ENCODE data around the gene AP1S2. TPM values are rescaled to one million over a fixed set of nuclear protein-coding genes. Genes with fewer than 3 reads are reported as not detected.

AP1S2 gene
- total and polyA plus RNA-seq, 2 of the 8 experiments (the other 6 are each of a cell fraction or from before 2014, with no cell fraction given), result 88.2 to 237 TPM

DNA sequence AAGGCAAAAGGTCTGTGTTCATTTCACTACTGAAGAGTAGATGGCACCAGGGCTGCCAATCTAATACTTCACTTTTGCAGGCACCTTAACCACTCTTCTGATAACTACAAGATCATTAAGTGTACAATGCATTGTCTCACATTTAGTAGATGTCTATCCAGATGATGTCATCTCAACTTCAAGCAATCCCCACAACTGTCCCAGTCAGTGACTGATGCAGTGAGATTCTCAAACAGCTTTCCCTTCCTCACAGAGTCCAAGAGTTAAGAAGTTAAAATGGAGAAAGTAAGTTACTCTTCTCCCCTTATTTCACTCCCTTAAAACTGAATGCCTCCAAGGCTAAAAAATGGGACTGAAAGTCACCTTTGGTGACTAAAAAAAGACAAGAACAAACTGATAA, 10.7 kb downstream of the AP1S2 start:
- Histone ChIP-seq H3K4ac (replicated peaks; ENCODE audit: insufficient read length, low read depth, low read length) (no peak overlapping the region), H2BK12ac (ENCODE audit: low read depth, low read length) (no peak overlapping the region), H3K9me3 (ENCODE audit: insufficient read depth in 2 of 2, low read depth in 1 of 2, low read length in 1 of 2) (no peaks in the 10 kb centered on the region), H4K91ac (replicated peaks; ENCODE audit: insufficient read length, low read length) (no peak overlapping the region), H3K79me2 (ENCODE audit: control insufficient read depth in 1 of 2, insufficient read depth in 2 of 2, low read length in 2 of 2) (peaks cover 3 to 95% of the 10 kb centered on the region in 2 experiments; a peak in 3 of 4 replicates), H2BK20ac (ENCODE audit: low read length) (no peak overlapping the region), H4K20me1 (replicated peaks in 1 of 2; ENCODE audit: control insufficient read depth in 1 of 2, insufficient read depth in 2 of 2, low read length in 2 of 2) (peaks cover 2 to 7% of the 10 kb centered on the region in 2 experiments), H2AFZ (ENCODE audit: low read length) (no peak overlapping the region), H3K23me2 (ENCODE audit: low read depth, low read length) (no peaks in the 10 kb centered on the region), H3K9ac (replicated peaks in 1 of 4; ENCODE audit: extremely low read depth in 1 of 4, low read depth in 3 of 4, low read length in 3 of 4) (no peak overlapping the region), H3K27me3 (replicated peaks in 1 of 4; ENCODE audit: control insufficient read depth in 3 of 4, extremely low read depth in 1 of 4, insufficient read depth in 3 of 4, low read length in 3 of 4) (no peaks in the 10 kb centered on the region), H4K8ac (ENCODE audit: extremely low read depth, insufficient read depth, low read length) (no peak overlapping the region), H3K27ac (ENCODE audit: low read depth, low read length) (no peak overlapping the region), H3K4me3 (ENCODE audit: extremely low read depth in 1 of 4, insufficient read depth in 2 of 4, low read depth in 3 of 4, low read length in 4 of 4) (no peak overlapping the region), H3K14ac (ENCODE audit: insufficient read length) (no peak overlapping the region), H3K18ac (ENCODE audit: extremely low read depth, low read length) (no peak overlapping the region), H3K56ac (replicated peaks; ENCODE audit: insufficient read length, low read depth, low read length) (no peak overlapping the region), H3K79me1 (ENCODE audit: low read depth, low read length) (no peaks in the 10 kb centered on the region), H2AK5ac (ENCODE audit: low read depth, low read length) (no peak overlapping the region), H3K36me3 (ENCODE audit: control insufficient read depth in 2 of 4, insufficient read depth in 4 of 4, low read length in 3 of 4) (peaks cover 7 to 97% (median 23%) of the 10 kb centered on the region in 4 experiments), H2BK5ac (ENCODE audit: low read depth, low read length) (no peak overlapping the region), H3K4me2 (ENCODE audit: insufficient read depth in 1 of 2, low read depth in 2 of 2, low read length in 2 of 2) (no peak overlapping the region), H3K4me1 (replicated peaks in 1 of 4; ENCODE audit: control insufficient read depth in 3 of 4, insufficient read depth in 4 of 4, low read length in 3 of 4) (no peaks in the 10 kb centered on the region; a peak in 3 of 7 replicates), H3K23ac (ENCODE audit: insufficient read length) (no peak overlapping the region), H2BK120ac (replicated peaks; ENCODE audit: low read depth, low read length) (no peak overlapping the region), H4K5ac (ENCODE audit: insufficient read length, low read depth, low read length) (no peak overlapping the region), H2BK15ac (ENCODE audit: low read length) (no peak overlapping the region)
- no peak for DNase-seq (ENCODE audit: low read depth in 1 of 2, low spot score in 2 of 2)
- no peak for FAIRE-seq
- POLR2A ChIA-PET (ENCODE audit: partially characterized antibody), result no interaction called here
- CTCF ChIA-PET (ENCODE audit: partially characterized antibody), result no interaction called here
- TF ChIP-seq BRCA1 (IDR thresholded peaks at IDR 0.05; ENCODE audit: low read depth, low read length) (no peak), MAFK (IDR thresholded peaks at IDR 0.05; ENCODE audit: low read depth, low read length) (no peak), TEAD4 (IDR thresholded peaks at IDR 0.05; ENCODE audit: low read depth, low read length) (no peak), CTBP2 (IDR thresholded peaks at IDR 0.05; ENCODE audit: borderline replicate concordance, insufficient read depth, insufficient read length, low read length) (no peak), CEBPB (IDR thresholded peaks at IDR 0.05; ENCODE audit: low read depth, low read length) (no peak), SP4 (IDR thresholded peaks at IDR 0.05; ENCODE audit: low read length) (no peak), NANOG (IDR thresholded peaks at IDR 0.05; ENCODE audit: insufficient read depth, low read depth, low read length, poor library complexity, severe bottlenecking) (no peak), MAX (IDR thresholded peaks at IDR 0.05) (no peak), SIRT6 (IDR thresholded peaks at IDR 0.05; ENCODE audit: low read length) (no peak), KDM5A (IDR thresholded peaks at IDR 0.05; ENCODE audit: low read length) (no peak)
